Body of pancreas (tissue), 4 donors: ENCODE results near the gene SSBP1. TPM values are rescaled to one million over a fixed set of nuclear protein-coding genes. Genes with fewer than 3 reads are reported as not detected.
"Not testable (repeated sequence)": the region's sequence is repeated elsewhere in the genome, so short reads cannot be mapped to it uniquely, and the experiment has no call there.

Experiments
- ATAC-seq: fragments of 150-250 bp; one replicate; pipeline ENCODE4 v1.9.1; 2016
- DNase-seq, 4 donors: peaks; one replicate each; pipeline ENCODE4 v3.0.0-alpha.2; 2019
- H3K27ac ChIP-seq, 4 donors: fragments of 200-600 bp; sonication (generic); 1 replicate in 3 of 4; 2 replicates in 1 of 4; pipeline versions ENCODE4 v1.5.1 to v1.6.1; 2016 to 2019; ENCODE audit warnings: mild to moderate bottlenecking in 1 of 4, mixed read lengths in 1 of 4, moderate library complexity in 1 of 4
- H3K27me3 ChIP-seq, 2 donors: fragments of 200-600 bp; sonication (generic); one replicate each; pipeline ENCODE4 v1.6.0; 2016; ENCODE audit warnings: mild to moderate bottlenecking in 1 of 2
- H3K36me3 ChIP-seq, 2 donors: fragments of 200-600 bp; sonication (generic); replicated peaks in 1 of 2; 2 replicates each; pipeline ENCODE4 v1.5.1; 2016; ENCODE audit warnings: low read depth in 2 of 2; ENCODE audit not compliant: insufficient read depth in 1 of 2
- H3K4me1 ChIP-seq: fragments of 200-600 bp; sonication (generic); one replicate; pipeline ENCODE4 v1.6.0; 2016
- H3K4me3 ChIP-seq, 2 donors: fragments of 200-600 bp; sonication (generic); 1 replicate in 1 of 2; 2 replicates in 1 of 2; pipeline ENCODE4 v1.5.1; 2016 to 2019
- H3K9me3 ChIP-seq, 3 donors: fragments of 200-600 bp; sonication (generic); 1 replicate in 2 of 3; 2 replicates in 1 of 3; pipeline ENCODE4 v1.5.1; 2016
- CTCF ChIP-seq, 7 experiments: fragments of 450-650 bp in 4 of 7; fragments of 200-600 bp in 3 of 7; sonication (generic) in 3 of 7; IDR thresholded peaks; one replicate each; pipeline ENCODE4 v1.5.1; 2016 to 2019; ENCODE audit warnings: antibody characterized with exemption in 7 of 7
- POLR2A ChIP-seq, 3 donors: fragments of 450-650 bp; IDR thresholded peaks; one replicate each; pipeline ENCODE4 v1.6.1; 2016; ENCODE audit warnings: antibody characterized with exemption in 3 of 3, mild to moderate bottlenecking in 2 of 3
- WGBS, 2 donors: methylation state at CpG; one replicate each; pipeline ENCODE4 v1.1.5; 2017; 5-methylcytosine and 5-hydroxymethylcytosine counted together
- intact Hi-C: fragments of 100-400 bp; cut with DNase I; formaldehyde crosslinking; loops from one replicate; pipeline ENCODE4 v1.15.1; 2023
- total RNA-seq, 2 donors: library from RNA; depleted of rRNA; stranded (reverse); fragments of >200 nt; gene quantifications; one replicate each; pipeline ENCODE4 v1.1.0, GENCODE V29; 2016

SSBP1 gene
- total RNA-seq, 2 donors from 2014 or later = 32.6 to 52.9 TPM

DNA sequence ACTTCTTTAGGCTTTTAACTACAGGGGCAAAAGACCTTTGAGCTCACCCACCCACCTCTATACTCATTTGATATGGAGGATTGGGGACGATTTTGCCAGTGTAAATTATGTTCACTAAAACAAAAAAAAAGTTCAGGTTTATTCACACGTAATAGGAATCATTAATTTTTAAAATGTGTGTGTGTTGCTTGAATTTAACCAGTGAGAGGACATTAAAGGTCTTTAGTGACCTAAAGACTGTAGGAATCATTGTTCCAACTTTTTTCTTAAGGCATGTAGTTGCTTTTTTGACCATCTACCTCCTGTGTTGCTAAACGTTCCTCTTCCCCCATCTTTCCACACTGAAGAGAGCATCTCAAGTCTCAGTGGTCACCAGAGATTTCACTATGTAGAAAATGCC is 1.1 kb downstream of the SSBP1 start:
- H3K27me3 ChIP-seq = no peaks in the 10 kb centered on the region
- peaks cover 6 to 18% of the 10 kb centered on the region in 2 donors for H3K36me3 ChIP-seq
- peaks cover 21% of the 10 kb centered on the region for H3K4me1 ChIP-seq
- intact Hi-C loops = loop anchor here (10.0 kb wide), 1 partner anchor 74 kb away; no protein-coding TSS in a partner anchor
- 54 to 59% methylated on average over 3 of the region's 3 CpGs for WGBS, 2 donors
- ATAC-seq (no peak), DNase-seq (no peak)
- no peak overlapping the region for H3K27ac ChIP-seq
- TF ChIP-seq POLR2A (IDR thresholded peaks at IDR 0.05) (no peak), CTCF (IDR thresholded peaks at IDR 0.05) (no peak)
- H3K9me3 ChIP-seq = no peaks in the 10 kb centered on the region
- no peak overlapping the region for H3K4me3 ChIP-seq

- TF ChIP-seq CTCF (IDR thresholded peaks at IDR 0.05) (no peak), POLR2A (IDR thresholded peaks at IDR 0.05) (no peak)
- intact Hi-C loops = no loop called here
- WGBS, 2 donors = 29 to 45% methylated on average over 1 of the region's 1 CpG
- H3K9me3 ChIP-seq = no peaks in the 10 kb centered on the region
- peaks cover 9 to 34% of the 10 kb centered on the region in 2 donors for H3K36me3 ChIP-seq
- peaks cover 18% of the 10 kb centered on the region for H3K4me1 ChIP-seq
- ATAC-seq (no peak), DNase-seq (no peak)
- H3K27ac ChIP-seq = no peak overlapping the region
- no peak overlapping the region for H3K4me3 ChIP-seq
- no peaks in the 10 kb centered on the region for H3K27me3 ChIP-seq
Measured at GRCh38 chr7:141742229-141742628, 4.1 kb downstream of the SSBP1 start.

DNA sequence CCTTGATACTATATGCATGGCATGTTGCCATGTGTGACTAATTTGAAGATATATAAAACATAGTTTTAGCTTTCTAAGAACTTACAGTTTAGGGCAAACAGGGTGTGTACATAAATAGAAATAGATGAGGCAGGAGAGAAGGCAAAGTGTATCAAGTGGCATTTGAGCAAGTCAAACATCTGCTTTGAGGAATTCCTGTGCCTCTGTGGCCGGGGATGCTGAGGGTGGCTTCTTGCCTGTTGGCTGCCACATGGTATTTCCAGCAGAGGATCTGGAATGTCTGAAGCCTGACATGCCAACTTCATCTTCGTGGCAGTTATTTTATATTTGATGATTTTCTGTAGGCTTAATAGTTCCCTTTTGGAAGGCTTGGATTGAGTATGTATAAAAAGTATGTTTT is 6.0 kb downstream of the SSBP1 start:
- DNase-seq (no peak), ATAC-seq (no peak)
- intact Hi-C loops = no loop called here
- TF ChIP-seq POLR2A (IDR thresholded peaks at IDR 0.05) (no peak), CTCF (IDR thresholded peaks at IDR 0.05) (no peak)
- H3K36me3 ChIP-seq = peaks cover 9 to 40% of the 10 kb centered on the region in 2 donors
- H3K4me1 ChIP-seq = peaks cover 11% of the 10 kb centered on the region
- 82 to 90% methylated on average over 2 of the region's 2 CpGs for WGBS, 2 donors
- H3K27ac ChIP-seq = no peak overlapping the region
- no peaks in the 10 kb centered on the region for H3K27me3 ChIP-seq
- no peaks in the 10 kb centered on the region for H3K9me3 ChIP-seq
- H3K4me3 ChIP-seq = no peak overlapping the region

DNA sequence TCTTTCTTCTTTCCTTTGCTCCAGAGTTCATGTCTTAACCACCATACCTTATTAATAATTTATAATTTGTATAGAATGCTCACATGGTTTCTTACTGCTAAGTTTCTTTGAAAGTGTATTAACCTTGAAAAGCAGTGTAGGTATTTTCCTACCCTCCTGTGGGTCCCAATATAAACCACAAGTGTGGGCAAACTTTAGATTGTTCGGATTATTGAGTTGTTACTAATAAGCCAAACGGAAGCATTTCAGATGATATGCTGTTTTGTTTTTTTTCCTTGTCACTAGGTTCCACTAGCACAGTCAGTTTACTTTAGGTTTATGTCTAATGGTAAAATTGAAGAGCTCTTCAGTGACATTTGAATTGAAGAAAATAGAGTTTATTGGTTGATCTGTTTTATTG is 10.2 kb downstream of the SSBP1 start:
- TF ChIP-seq POLR2A (IDR thresholded peaks at IDR 0.05) = no peak
- no peak for TF ChIP-seq CTCF (IDR thresholded peaks at IDR 0.05)
- intact Hi-C loops = no loop called here
- Histone ChIP-seq H3K4me3 (no peak overlapping the region), H3K9me3 (peaks cover 0 to 20% (median 4%) of the 10 kb centered on the region in 3 donors), H3K4me1 (no peaks in the 10 kb centered on the region), H3K36me3 (peaks cover 35 to 57% of the 10 kb centered on the region in 2 donors), H3K27ac (no peak overlapping the region), H3K27me3 (no peaks in the 10 kb centered on the region)
- no peak for DNase-seq
- WGBS, 2 donors = 90 to 92% methylated on average over 2 of the region's 2 CpGs
- ATAC-seq = no peak

- H3K27ac ChIP-seq, intact Hi-C loops, ATAC-seq, DNase-seq, H3K4me3 ChIP-seq, H3K4me1 ChIP-seq, H3K27me3 ChIP-seq: not testable (repeated sequence)
- 97% methylated on average over 10 of the region's 10 CpGs for WGBS, 2 donors
- Histone ChIP-seq H3K9me3 (peaks cover 0 to 20% (median 4%) of the 10 kb centered on the region in 3 donors), H3K36me3 (peaks cover 30 to 37% of the 10 kb centered on the region in 2 donors)
Measured at GRCh38 chr7:141751904-141752303, 13.7 kb downstream of the SSBP1 start.
